Pons (tissue), 1 donor: ENCODE data around the gene SLC1A3.
"Not testable (repeated sequence)": the region's sequence is repeated elsewhere in the genome, so short reads cannot be mapped to it uniquely, and the experiment has no call there.

ENCODE experiments used
- DNase-seq: peaks from one replicate; pipeline ENCODE4 v3.0.0-alpha.2; 2016; ENCODE audit warnings: low spot score

The SLC1A3 gene

GRCh38 chr5:36630201-36631145 is 24.1 kb downstream of the SLC1A3 start:
- DNase-seq, result no peak

GRCh38 chr5:36631154-36631553 is 24.7 kb downstream of the SLC1A3 start:
- no peak for DNase-seq

DNA sequence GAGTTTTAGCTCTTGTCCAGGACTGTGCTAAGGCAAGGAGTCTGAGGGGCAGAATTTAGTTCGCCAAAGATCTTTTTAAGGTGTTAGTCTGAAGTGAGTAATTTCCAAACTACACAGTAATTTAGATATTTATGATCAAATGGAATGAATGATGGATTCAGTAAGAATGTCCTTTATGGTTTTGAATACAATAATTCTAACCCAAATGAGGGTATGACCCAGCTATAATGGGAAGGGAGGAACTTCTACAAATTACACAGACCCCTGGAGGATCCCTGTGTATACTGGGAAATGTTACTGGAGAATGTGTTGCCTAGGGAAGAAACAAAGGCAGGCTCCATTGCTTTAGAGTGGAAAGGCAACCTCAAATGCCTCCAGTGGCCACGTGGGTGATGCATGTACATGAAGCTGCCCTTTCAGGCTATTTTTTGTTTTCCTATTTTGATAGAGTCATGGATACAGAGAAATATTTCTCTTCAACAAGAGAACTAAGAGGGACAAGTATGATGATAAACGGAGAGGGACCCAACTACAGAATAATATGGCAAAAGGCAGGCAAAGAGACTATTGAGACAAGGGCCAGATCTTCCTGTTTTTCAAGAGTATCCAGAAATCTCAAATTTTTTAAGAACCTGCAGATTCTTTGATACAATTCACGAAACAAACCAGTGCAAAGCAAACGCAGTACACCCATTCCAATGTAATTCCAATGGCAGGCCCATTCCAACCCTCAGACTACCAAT is 25.4 kb downstream of the SLC1A3 start:
- DNase-seq, result no peak

DNA sequence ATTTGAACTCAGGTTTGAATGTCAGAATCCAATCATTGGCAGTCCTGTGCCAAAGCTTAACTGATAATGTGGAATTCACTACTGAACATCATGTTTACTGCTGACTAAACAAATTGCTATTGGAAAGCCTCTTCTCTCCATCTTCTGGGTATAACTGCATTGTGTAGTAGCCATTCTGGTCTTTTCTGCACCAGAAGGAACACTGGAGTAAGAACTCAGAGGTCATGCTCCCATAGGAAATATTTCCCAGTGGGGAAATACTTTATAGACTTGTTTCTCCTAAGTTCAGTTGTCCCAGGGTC is 25.9 kb downstream of the SLC1A3 start:
- DNase-seq, result no peak

GRCh38 chr5:36635721-36636390 is 29.4 kb downstream of the SLC1A3 start:
- no peak for DNase-seq

GRCh38 chr5:36637101-36637500 is 30.7 kb downstream of the SLC1A3 start:
- no peak for DNase-seq

- no peak for DNase-seq
These were observed 31.1 kb downstream of the SLC1A3 start for GRCh38 chr5:36637516-36637915.

- DNase-seq, result no peak
These were observed 31.6 kb downstream of the SLC1A3 start for GRCh38 chr5:36638056-36638455.

DNA sequence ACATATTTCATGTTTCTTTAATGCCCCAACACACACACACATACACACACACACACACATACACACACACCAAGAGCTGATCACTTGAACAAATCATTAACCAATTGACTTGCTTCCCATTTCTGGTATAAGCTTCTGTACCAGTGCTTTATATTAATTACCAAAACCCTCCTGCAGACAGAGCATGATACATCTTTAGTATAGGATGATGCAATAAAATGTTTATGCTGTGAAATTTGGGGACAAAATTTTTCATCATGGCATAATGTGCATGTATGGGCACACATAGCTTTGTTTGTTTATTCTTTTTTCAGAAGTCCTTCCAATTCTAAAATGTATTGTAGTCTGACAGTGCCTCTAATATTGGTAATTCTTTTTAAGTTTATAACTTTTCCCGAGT is 34.5 kb downstream of the SLC1A3 start:
- DNase-seq, result no peak

GRCh38 chr5:36641431-36641830 is 35.0 kb downstream of the SLC1A3 start:
- DNase-seq, result no peak

- no peak for DNase-seq
These were observed 35.7 kb downstream of the SLC1A3 start for GRCh38 chr5:36642089-36642488.

DNA sequence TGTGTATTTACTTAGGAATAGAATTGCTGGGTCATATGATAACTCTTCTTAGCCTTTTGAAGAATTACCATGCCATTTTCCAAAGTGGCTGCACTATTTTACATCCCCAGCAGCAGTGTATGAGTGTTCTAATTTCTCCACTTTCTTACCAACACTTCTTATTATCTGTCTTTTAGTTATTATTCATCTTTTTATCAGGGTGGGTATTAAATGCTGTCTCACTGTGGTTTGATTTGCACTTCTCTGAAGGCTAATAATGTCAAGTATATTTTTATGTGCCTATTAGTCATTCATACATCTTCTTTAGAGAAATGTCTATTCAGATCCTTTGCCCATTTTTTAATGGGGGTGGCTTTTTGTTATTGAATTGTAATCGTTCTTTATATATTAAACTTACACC is 36.8 kb downstream of the SLC1A3 start:
- no peak for DNase-seq

GRCh38 chr5:36643841-36644240 is 37.4 kb downstream of the SLC1A3 start:
- not testable (repeated sequence) for DNase-seq

DNA sequence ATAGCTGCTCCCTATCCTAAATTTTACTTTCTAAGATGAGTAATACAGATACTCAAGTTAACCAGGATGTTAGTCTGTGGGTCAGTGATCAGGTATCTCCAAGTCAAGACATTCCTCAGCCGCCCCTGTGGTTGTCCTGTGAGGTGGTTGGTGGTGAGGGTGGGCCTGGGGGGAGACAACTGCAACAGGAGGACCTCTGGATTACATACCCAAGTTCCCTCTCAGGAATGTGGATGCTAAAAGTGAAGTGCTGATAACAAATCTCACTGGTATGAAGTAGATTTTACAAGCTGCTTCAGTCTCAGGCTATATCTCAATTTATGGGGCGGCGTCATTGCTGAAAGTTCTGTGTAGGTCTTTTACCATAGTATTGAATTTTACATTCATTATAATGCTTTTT is 38.3 kb downstream of the SLC1A3 start:
- no peak for DNase-seq

- no peak for DNase-seq
These were observed 39.7 kb downstream of the SLC1A3 start for GRCh38 chr5:36646100-36646499.

- no peak for DNase-seq
These were observed 40.2 kb downstream of the SLC1A3 start for GRCh38 chr5:36646507-36647023.

DNA sequence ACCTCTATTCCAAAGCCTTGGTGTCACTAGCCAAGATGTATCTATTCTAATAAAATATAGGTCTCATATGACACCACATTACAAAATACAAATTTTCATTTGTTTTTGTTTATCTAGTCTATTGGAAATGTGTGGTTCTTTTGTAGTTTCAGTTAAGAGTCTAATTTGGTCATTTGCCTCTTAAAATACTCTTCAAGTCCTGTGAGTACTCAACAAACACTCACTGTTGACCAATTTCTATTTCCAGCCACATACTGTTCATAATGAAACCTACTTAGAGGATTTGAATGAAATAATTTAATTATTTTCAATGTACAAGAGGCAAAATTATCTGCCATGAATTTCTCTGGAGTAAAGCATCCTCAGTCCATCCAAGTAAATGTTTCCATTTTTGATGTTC is 40.6 kb downstream of the SLC1A3 start:
- DNase-seq, result no peak

DNA sequence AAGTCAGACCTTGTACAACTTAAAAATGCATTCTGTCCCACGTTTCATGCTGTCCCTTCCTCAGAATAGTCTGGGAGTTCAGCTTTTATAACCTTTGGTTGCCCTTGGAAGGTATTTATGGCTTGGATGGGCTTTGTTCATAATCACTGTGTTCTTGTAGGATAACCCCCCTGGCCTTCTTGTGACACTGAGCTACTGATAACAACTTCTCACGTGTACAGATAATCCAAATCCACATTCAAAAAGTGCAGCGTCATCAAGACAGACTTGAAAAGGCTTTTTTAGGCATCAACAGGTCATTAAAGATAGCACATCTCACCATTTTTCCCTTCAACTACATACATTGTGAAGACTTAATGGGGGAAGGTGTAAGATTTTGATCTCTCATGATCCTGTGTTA is 42.0 kb downstream of the SLC1A3 start:
- DNase-seq, result no peak

- no peak for DNase-seq
These were observed 45.6 kb downstream of the SLC1A3 start for GRCh38 chr5:36651761-36652685.

GRCh38 chr5:36653044-36653705 is 46.8 kb downstream of the SLC1A3 start:
- DNase-seq, result no peak

DNA sequence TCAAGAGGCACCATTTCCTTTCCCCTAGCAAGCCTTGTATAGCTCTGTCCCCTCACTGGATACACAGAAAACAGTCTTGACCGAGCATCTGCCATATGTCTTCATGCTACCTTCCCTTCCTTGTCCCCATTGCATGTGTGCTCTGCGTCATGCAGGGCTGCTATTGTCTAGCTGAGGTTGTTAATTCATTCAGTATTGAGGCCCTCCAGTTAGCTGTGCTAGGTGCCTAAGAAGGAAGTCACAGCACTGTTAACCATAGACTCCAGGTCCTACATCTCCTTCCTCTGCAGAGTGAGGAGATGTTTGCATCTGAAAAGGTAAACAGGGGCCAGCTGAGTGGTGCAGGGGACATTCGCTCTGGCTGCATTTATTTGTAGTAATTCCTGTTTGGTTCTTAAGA is 48.2 kb downstream of the SLC1A3 start:
- DNase-seq, result no peak
